Activated CD4-positive, alpha-beta T cell treated with anti-CD3 and anti-CD28 coated beads, Interleukin-2, amount 50 U/mL, for 16 hours (primary cell): ENCODE results near the gene ACVR2A.

Experiments
- DNase-seq: peaks from one replicate; pipeline ENCODE4 v3.0.0-alpha.2; 2020

The ACVR2A gene

DNA sequence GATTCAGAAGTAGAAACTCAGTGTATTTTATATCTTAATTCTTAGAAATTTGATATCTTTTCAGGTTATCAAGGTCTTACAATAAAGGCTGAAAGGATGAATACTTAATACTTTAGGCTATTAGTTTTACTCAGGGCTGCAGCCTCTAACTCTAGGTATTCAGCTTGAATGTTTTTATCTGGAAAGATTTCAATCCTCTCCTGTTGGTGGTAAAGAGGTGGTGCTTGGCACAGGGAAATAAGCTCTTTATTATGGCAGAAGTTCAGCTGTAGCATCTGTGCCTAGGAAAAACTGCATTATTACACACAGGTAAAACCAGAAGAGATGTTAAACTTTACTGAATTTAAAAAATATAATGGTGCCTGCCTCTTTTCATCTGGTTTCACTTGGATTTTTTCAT, 11.1 kb downstream of the ACVR2A start:
- no peak for DNase-seq

DNA sequence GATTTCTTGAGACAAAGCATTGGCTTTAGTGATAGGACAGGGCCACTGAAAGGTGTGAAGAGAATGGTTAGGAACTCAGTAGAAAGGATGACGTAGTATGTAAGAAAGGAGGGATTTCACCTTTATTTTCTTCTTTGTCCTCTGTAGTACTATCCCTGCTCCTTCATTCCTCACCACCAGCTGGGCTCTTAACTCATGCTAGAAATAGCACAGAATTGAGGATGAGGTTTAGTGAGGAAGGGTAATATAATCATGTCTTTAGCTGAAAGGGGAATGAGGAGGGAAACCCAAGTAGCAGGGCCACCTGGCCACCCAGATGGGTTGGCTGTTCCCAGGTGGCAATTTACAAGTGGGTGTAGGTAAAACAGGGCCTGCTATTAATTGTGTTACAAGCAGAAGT, 15.2 kb downstream of the ACVR2A start:
- DNase-seq: no peak

DNA sequence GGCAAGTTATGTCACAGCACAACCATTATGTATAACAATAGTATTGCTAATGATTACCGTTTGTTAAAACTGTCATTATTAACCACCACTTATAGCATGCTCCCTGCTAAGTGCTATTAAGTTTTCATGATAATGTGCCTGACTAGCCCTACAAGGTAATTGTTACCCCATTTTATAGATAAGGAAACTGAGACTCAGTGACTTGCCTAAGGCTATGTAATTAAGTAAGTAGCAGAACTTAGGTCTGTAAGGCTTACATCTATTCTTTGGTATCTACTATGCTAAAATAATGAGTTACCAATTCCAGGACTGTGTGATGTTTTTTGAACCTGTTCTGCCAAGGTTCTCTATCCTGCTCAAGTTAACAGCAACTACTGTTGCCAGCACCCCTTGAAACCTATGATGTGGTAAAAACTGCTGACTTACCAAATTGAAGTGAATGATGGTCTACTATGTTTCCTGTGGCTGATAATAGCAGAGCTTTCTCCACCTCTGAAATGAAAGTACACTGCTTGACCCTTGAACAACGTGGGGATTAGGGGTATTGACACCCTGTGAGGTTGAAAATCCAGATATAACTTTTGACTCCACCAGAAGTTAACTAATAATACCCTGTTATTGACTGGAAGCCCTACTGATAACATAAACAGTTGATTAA, 18.2 kb downstream of the ACVR2A start:
- no peak for DNase-seq

DNA sequence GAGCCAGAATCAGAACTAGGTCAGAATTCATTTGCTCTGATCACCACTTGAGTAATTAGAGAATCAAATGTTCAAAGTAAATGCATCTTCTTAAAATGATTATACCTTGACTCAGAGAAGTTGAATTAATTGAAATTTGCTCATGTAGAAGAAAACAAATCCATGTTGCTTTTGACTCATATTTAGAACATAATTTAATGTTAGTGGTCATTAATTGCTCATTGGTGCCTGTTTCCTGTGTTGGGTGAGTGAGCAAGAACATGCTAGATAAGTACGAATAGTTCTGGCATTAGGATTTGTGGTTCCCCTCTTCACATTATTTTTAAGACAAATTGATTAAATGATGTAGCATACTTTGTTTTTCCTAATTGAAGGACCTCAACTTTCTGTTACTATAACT, 19.0 kb downstream of the ACVR2A start:
- DNase-seq: no peak

DNA sequence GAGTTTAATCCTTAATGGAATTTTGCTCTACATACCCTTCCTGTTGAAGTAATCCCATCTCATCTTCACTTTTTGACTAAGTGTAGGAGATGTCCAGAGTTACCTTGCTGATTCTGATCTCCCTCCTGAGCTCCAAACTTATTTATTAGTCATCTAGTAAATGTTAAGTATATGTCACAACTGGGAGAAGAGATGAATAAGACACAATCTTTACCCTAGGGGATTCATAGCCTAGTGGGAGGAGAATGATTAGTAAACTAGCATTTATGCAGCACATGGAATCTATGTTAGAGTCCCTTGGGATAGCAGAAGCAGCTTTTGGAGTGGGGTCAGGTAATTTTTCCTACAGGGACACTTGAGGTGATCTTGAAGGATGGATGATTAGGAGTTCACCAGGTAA, 20.7 kb downstream of the ACVR2A start:
- DNase-seq: no peak

DNA sequence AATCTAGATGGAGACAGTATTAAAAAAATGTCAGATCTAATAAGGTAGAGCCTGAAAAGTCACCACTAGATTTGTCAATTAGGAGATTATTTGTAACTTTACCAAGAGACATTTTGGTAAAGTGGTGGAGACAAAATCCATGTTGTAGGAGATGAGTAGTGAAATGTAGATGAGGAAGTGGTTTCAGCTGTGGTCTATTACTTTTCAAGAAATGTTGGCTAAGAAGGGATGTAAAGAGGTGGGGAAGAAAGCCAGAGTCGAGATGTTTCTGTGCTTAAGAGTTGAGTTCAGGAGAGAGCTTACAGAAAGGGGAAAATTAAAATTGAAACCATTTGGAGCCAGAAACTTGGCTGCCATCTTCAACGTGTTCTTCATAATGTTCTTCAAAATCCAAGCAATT, 22.2 kb downstream of the ACVR2A start:
- no peak for DNase-seq

DNA sequence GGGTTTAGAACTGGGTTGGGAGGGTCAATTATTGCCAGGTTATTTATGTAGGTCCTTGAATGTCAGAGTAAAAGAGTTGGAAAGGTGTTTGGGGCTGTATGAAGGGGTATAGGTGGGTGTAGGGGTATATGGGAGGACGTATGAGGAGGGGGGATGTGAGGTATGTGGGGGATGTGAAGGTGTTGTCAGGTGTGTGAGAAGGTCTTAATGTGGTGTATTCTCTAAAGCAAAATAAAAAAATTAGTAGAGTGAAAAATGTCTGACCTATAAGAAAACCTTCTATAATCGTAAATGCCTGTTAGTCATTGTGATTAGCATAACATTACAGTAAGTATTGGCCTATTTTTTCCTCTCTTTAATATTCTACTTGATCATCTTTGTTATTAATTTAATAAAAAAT, 25.1 kb downstream of the ACVR2A start:
- no peak for DNase-seq

DNA sequence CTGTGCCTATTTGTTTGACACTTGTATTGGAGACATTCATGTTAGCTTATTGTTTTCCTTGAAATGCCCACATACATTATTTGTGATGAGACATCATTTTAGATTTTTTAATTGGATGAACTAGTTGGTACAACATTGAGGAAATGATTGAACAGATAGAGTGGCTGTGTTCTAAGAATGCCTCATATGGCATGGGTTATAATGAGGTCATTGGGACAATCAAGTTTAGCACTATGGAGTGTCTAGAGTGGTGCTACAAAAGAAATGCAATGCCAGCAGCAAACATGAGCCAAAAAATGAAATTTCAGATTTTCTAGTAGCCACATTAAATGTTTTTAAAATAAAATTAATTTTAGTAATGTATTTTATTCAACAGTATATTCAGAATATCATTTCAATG, 28.1 kb downstream of the ACVR2A start:
- DNase-seq: no peak

DNA sequence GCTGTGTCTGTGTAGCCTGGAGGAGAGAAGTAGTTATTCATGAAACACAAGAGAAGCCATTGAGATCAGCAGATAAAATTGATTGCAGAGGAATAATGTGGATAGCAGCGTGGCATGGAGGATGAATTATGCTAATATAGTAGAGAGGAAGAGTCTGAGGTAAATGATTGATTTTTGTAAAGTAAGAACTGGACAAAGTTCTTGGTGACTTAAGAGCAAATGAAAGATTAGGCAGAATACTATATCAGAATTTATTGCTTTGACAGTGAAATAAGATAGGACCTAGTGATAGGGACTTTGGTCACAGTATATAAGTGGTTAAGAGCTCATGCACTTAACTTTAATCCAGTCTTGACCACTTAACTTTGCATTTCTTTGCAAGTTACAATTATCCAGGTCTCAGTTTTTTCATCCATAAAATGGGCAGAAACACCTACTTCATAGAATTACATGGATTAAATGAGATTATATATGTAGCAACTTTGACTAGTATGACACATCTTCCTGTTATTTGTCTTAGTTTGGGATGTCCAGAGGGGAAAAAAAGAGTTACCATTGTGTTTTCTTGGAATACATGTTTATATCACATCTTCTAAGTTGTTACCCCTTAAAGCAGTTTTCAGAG, 29.1 kb downstream of the ACVR2A start:
- DNase-seq: no peak

DNA sequence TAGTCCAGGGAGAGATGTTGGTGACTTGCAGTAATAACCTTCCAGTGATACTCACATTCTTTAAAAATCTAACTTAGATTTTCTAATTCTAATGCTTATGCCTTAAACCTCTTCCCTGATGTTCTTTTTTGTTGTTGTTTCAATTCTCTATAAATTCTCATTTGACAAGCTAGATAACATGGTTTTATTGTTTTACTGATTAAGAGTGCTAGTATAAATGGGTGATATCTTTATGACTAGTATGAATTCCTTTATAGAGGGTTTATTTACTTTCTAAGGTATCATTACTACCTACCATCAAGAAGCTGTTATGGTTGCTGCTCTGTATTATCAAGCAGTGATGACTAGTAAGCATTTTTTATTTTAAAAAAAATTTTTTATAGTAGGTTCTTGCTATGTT, 35.0 kb downstream of the ACVR2A start:
- no peak for DNase-seq

DNA sequence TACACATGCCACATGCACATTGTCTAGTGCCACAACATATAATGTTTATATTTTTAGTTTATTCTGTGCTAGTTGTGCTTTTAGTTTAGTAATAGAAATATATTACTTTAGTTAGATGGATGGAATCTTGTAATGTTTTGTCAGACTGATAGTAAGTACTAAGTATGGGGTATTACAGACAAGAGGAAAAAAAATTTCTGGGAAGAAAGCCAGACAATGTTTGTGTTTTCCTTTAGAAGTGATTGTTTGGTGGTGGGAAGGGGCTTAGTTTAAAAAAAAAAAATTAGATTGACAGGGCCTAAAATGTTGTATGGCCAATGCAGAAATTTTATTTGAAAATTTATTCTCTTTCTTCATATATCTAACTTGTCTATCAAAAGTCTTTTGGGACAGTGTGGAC, 37.8 kb downstream of the ACVR2A start:
- DNase-seq: no peak

DNA sequence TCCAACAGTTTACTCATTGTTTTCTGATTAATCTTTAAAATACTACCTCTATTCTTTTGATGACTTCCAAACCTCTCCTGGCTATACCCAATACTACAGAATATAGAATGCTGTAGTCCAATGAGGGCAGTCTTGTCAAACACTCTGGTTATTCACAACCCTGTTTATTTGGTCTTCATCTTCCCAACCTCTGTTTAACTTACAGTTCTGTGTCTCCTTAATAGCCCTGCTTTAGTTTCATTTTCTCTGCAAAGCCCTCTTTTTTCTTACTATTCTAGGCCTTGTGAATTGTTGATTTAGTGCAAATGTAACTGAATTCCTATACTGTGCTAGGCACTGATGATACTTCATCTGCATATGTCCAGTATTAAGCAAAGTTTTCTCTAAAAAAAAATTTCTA, 40.0 kb downstream of the ACVR2A start:
- DNase-seq: no peak

DNA sequence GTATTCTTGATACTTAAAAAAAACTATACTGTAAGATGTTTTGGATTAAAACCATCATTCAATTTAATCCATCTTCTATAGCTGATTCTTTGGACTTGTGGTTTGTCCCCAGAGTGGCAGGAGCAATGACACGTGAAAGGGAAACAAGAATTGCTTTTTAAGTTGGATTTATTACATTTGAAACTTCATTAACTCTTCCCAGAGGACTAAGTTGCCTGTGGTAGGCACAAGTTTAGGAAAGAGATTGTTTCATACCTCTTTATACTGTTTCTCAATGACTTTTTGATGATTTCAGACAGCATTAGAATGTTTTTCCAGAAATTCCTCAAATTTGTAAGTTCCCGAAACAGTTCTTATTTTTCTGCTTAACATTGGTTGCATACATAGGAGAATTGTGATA, 41.3 kb downstream of the ACVR2A start:
- DNase-seq: no peak

DNA sequence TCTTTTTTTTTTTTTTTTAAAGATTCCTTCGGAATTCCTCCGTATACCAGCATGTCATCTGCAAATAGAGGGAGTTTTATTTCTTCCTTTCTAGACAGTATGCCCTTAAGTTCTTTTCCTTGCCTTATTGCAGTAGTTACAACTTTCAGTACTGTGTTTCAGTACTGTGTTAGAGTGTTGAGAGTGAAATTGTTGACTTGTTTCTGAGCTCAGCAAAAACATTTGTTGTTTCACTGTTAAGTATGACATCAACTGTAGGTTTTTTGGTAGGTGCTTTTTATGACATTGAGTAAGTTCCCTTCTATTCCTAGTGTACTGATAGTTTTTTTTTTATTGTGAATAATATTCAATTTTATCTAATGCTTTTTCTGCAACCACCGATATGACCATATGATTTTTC, 43.9 kb downstream of the ACVR2A start:
- no peak for DNase-seq

DNA sequence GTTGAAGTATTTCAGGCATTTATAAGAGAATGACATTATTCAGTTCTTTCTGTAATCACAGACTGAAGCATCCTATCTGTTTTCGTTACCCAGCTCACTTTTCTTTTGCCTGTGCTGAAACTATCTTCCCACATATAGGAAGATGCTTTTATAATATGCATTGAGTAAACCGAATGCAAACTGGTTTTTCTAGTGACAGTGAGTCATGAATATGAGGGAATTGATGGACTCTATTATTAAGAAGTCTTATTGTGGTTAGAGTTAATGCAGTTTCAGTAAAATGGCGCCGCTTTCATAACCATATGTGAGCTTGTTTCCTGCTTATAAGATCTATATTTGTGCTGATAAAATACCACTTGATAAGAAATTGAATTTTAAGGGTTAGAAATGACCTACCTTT, 59.2 kb downstream of the ACVR2A start:
- no peak for DNase-seq

DNA sequence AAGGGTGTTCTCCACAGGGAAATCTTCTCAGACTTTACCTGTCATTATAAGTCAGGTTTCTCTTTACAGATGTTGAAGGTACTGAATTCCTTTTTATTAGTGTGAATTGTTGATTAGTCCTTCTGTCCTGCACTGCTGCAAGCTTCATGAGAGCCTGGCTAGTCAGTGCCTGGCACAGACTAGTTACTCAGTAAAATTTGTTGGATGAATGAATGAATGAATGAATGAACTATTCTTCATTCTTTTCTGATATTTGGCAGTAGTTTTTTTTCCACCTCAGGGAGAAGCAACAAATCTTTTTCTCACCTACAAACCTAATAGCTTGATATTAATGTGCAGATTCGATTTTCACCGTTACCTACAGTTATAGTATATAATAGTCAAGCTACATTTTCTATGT, 64.3 kb downstream of the ACVR2A start:
- DNase-seq: no peak

DNA sequence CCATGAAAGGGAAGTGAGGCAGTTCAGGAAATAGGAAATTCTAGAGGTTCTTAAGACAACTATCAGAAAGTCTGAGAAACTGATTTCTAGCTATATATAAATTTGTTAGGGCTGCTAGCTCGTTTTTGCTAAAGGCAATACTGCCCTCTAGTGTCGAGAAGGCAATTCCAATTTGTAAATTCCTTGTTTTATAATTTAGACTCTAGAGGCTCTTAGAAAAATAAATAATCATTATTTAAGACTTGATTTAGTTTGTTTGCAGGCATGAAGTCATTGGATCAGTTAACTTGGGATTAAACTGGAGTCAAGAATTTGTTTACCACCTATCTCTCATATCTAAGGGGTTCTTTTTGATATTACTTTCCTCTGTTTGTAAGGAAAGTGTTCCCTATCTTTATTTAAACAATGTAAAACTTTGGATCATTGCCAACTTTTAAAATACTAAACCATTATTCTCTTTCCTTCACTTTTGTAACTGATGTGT, 66.2 kb downstream of the ACVR2A start:
- DNase-seq: peak; percentile 46

DNA sequence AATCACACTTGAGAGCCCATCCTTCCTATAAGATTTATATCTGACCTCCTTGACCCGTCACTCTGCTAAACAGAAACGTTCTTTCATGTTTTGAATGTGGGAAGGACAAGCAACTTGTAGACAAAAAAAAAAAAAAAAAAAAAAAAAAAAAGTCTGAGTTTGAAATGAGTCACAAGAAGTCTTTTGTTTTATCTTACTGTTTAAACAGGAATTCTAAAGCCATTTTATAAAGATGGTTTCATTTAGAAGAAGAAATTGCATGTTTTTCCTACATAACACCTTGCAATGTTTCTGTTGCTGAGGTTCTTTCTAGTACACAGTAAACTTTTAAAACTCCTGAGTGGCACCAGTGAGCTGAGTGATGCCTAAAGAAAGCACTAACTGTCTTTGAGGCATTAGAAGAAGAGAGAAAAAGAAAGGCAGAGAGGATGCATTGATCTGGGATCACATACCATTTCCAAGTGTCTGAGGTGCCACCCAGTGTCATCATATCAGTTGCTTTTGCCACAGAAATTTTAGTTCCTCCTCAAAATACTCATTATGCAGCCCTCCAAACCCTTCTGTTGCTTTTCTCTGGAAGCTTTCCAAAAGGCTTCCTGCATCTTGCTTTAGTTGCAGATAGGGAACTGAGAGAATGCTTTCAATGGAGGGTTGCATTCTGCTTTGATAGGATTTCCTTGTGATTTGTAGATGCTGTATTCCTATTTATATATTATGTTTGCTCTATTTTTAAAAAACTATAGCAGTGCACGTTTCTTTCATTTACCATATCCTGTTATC, 69.1 kb downstream of the ACVR2A start:
- no peak for DNase-seq

DNA sequence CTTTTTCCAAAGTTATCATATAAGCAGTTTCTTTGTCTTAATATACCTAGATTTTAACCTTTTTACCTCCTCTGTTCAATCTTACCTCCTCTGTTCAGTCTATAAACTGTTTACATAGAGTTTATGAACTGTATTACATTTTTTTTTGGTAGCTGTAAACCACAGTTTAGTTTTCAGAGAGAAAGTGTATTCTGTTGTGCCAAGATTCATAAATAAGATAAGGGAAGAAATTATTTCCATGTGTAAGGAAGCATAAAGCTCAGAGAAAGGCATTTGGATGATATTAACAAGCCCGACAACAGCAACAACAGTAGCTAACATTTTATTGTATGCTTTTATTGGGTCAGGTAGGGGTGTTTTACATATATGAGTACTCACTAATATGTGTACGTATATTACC, 71.2 kb downstream of the ACVR2A start:
- DNase-seq: no peak

DNA sequence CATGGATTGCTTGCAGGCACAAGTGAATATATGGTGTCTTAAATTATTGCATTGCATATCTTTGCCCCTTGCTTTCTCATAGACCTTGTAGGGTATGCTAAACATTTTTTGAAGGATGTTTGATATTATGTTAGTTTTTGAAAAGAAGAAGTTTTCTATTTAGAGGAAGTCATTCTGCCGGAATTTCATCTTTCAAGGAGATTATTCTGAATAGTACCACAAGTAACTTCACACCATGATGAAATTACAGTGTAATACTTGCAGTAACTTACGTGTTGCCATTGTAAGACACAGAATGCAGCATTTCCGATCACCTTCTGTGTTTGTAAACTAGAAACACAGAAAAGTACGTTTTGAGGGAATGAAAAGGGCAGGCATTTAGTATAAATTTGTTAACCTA, 71.9 kb downstream of the ACVR2A start:
- DNase-seq: no peak

DNA sequence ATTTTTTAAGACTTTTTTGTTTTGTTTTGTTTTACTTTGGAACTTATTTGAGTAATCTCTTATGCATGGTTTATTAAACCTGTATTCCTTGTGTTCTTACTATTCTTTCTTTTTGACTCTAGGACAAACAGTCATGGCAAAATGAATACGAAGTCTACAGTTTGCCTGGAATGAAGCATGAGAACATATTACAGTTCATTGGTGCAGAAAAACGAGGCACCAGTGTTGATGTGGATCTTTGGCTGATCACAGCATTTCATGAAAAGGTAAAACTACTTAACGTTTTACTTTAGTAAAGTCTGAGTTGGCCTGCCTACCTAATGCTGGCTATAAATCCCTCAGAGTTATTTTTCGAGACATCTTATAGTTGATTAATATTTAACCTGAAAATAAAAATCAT, 72.3 kb downstream of the ACVR2A start:
- DNase-seq: no peak

DNA sequence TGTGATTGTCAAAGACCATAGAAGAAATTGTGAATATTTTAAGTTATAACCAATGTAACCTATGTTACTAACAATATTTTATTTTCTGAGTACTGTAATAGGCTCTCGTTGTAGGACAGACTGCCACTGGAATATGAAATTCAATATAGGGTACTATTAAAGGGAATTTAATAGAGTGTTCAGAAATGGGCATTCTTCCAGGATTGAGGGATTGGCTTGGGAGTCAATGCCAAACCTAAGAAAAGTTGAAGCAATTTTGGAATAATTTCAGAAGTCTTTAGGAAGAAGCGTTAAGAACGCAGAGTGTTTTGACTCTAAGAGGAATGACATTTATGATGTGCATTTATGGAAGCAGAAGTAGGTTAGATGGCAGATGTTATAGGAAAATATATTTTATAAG, 79.0 kb downstream of the ACVR2A start:
- DNase-seq: no peak

DNA sequence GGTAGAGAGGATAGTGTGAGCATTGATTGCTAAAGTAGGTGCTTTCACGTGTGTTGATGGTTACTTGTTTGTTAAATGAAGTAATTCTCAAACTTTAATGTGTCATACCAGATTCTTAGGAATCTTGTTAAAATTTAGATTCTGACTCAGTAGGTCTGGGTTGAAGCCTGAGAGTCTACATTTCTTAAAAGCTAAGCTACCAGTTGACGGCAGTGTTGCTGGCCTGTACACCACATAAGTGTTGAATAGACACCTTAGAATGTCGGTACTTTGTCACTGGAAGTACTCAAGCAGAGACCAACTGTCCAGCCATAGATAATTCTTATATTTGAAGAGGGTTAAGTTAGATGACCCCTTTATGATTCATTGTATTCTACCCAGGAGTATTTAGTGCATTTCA, 79.8 kb downstream of the ACVR2A start:
- no peak for DNase-seq

DNA sequence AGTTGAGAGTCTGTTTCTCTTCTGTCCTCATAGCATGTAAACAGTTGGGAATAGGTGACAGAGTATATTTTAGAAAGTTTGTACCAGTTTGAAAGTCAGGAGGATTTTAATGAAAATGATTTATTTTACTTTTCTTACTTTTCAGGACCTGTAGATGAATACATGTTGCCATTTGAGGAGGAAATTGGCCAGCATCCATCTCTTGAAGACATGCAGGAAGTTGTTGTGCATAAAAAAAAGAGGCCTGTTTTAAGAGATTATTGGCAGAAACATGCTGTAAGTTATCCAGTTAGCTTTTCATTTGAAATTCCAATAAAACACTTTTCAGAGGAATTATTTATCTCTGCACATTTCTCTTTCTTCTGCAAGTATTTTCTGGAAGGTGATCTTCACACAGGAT, 81.1 kb downstream of the ACVR2A start:
- DNase-seq: no peak
